GM19468 (cell line): ENCODE results near the gene CISH.

Experiments
- ATAC-seq: cut with Tn5 transposase; IDR thresholded peaks from one replicate; pipeline ENCODE4 v1.9.1; 2021; ENCODE audit warnings: mild to moderate bottlenecking, moderate library complexity, moderate number of reproducible peaks; ENCODE audit not compliant: unreplicated experiment; ENCODE audit errors: extremely low read depth

CISH gene

GRCh38 chr3:50616003-50616769 lies 4.6 kb upstream of the CISH start:
- ATAC-seq = peak; percentile 23

GRCh38 chr3:50615190-50615589 lies 3.6 kb upstream of the CISH start:
- ATAC-seq = no peak

- no peak for ATAC-seq
These were observed 1.6 kb upstream of the CISH start for GRCh38 chr3:50612970-50613846.

GRCh38 chr3:50612234-50612882 lies 784 bp upstream of the CISH start:
- no peak for ATAC-seq

GRCh38 chr3:50610992-50611463 lies 546 bp downstream of the CISH start:
- no peak for ATAC-seq

- ATAC-seq = no peak
These were observed 1.2 kb downstream of the CISH start for GRCh38 chr3:50610181-50610971.

- no peak for ATAC-seq
These were observed 1.9 kb downstream of the CISH start for GRCh38 chr3:50609763-50610085.

- no peak for ATAC-seq
These were observed 2.4 kb downstream of the CISH start for GRCh38 chr3:50609071-50609762.

- no peak for ATAC-seq
These were observed 3.3 kb downstream of the CISH start for GRCh38 chr3:50608278-50608677.

GRCh38 chr3:50607271-50608091 lies 4.1 kb downstream of the CISH start:
- ATAC-seq = no peak

- ATAC-seq = no peak
These were observed 5.0 kb downstream of the CISH start for GRCh38 chr3:50606596-50606995.

GRCh38 chr3:50605901-50606326 lies 5.7 kb downstream of the CISH start:
- no peak for ATAC-seq

- no peak for ATAC-seq
These were observed 6.7 kb downstream of the CISH start for GRCh38 chr3:50604628-50605588.

- ATAC-seq = no peak
These were observed 7.4 kb downstream of the CISH start for GRCh38 chr3:50604110-50604621.

GRCh38 chr3:50603261-50604109 lies 8.1 kb downstream of the CISH start:
- no peak for ATAC-seq

GRCh38 chr3:50602595-50603191 lies 8.9 kb downstream of the CISH start:
- no peak for ATAC-seq
